ENCODE measurements around the gene DDR2.
"Not testable (repeated sequence)": the region's sequence is repeated elsewhere in the genome, so short reads cannot be mapped to it uniquely, and the experiment has no call there.

Gene DDR2

GRCh38 chr1:162722036-162722435, 89.8 kb downstream of the DDR2 start:
- no peak for ATAC-seq (ENCODE audit: low read depth)
- no peak overlapping the region for H3K4me3 ChIP-seq (ENCODE audit: severe bottlenecking)
- no peak for TF ChIP-seq CTCF (IDR thresholded peaks at IDR 0.05; ENCODE audit: poor library complexity, severe bottlenecking)

GRCh38 chr1:162724583-162725120, 92.4 kb downstream of the DDR2 start:
- H3K4me3 ChIP-seq (ENCODE audit: severe bottlenecking) = no peak overlapping the region
- no peak for ATAC-seq (ENCODE audit: low read depth)
- H3K27me3 ChIP-seq (ENCODE audit: insufficient read depth, poor library complexity, severe bottlenecking) = no peaks in the 10 kb centered on the region
- no peak for DNase-seq (ENCODE audit: low spot score)
- no peaks in the 10 kb centered on the region for H3K36me3 ChIP-seq (ENCODE audit: low read depth)
- H3K4me1 ChIP-seq (ENCODE audit: insufficient read depth, poor library complexity, severe bottlenecking) = no peaks in the 10 kb centered on the region
- TF ChIP-seq CTCF (IDR thresholded peaks at IDR 0.05; ENCODE audit: poor library complexity, severe bottlenecking) = no peak
- no peaks in the 10 kb centered on the region for H3K9me3 ChIP-seq (ENCODE audit: severe bottlenecking)
- no peak overlapping the region for H3K27ac ChIP-seq (ENCODE audit: poor library complexity, severe bottlenecking)

More at GRCh38 chr1:162722036-162722435, 89.8 kb downstream of the DDR2 start:
- H3K9me3 ChIP-seq (ENCODE audit: severe bottlenecking) = no peaks in the 10 kb centered on the region
- no peak for DNase-seq (ENCODE audit: low spot score)
- no peaks in the 10 kb centered on the region for H3K4me1 ChIP-seq (ENCODE audit: insufficient read depth, poor library complexity, severe bottlenecking)
- H3K27ac ChIP-seq (ENCODE audit: poor library complexity, severe bottlenecking) = no peak overlapping the region
- H3K27me3 ChIP-seq (ENCODE audit: insufficient read depth, poor library complexity, severe bottlenecking) = no peaks in the 10 kb centered on the region
- H3K36me3 ChIP-seq (ENCODE audit: low read depth) = no peaks in the 10 kb centered on the region

- Histone ChIP-seq H3K9me3 (ENCODE audit: severe bottlenecking) (no peaks in the 10 kb centered on the region), H3K4me3 (ENCODE audit: severe bottlenecking) (no peak overlapping the region), H3K27ac (ENCODE audit: poor library complexity, severe bottlenecking) (no peak overlapping the region), H3K36me3 (ENCODE audit: low read depth) (no peaks in the 10 kb centered on the region), H3K27me3 (ENCODE audit: insufficient read depth, poor library complexity, severe bottlenecking) (no peaks in the 10 kb centered on the region), H3K4me1 (ENCODE audit: insufficient read depth, poor library complexity, severe bottlenecking) (no peaks in the 10 kb centered on the region)
- no peak for TF ChIP-seq CTCF (IDR thresholded peaks at IDR 0.05; ENCODE audit: poor library complexity, severe bottlenecking)
- ATAC-seq (ENCODE audit: low read depth) = no peak
- no peak for DNase-seq (ENCODE audit: low spot score)
Observed at GRCh38 chr1:162725301-162725837, 93.1 kb downstream of the DDR2 start.

- TF ChIP-seq CTCF (IDR thresholded peaks at IDR 0.05; ENCODE audit: poor library complexity, severe bottlenecking) = no peak
- Histone ChIP-seq H3K9me3 (ENCODE audit: severe bottlenecking) (no peaks in the 10 kb centered on the region), H3K36me3 (ENCODE audit: low read depth) (no peaks in the 10 kb centered on the region), H3K4me1 (ENCODE audit: insufficient read depth, poor library complexity, severe bottlenecking) (no peaks in the 10 kb centered on the region), H3K4me3 (ENCODE audit: severe bottlenecking) (no peak overlapping the region), H3K27me3 (ENCODE audit: insufficient read depth, poor library complexity, severe bottlenecking) (no peaks in the 10 kb centered on the region), H3K27ac (ENCODE audit: poor library complexity, severe bottlenecking) (no peak overlapping the region)
- ATAC-seq (ENCODE audit: low read depth) = no peak
- no peak for DNase-seq (ENCODE audit: low spot score)
Observed at GRCh38 chr1:162726555-162726954, 94.3 kb downstream of the DDR2 start.

GRCh38 chr1:162727493-162727892, 95.2 kb downstream of the DDR2 start:
- not testable (repeated sequence) for DNase-seq (ENCODE audit: low spot score); H3K36me3 ChIP-seq (ENCODE audit: low read depth); H3K9me3 ChIP-seq (ENCODE audit: severe bottlenecking); H3K27me3 ChIP-seq (ENCODE audit: insufficient read depth, poor library complexity, severe bottlenecking); H3K4me3 ChIP-seq (ENCODE audit: severe bottlenecking); H3K27ac ChIP-seq (ENCODE audit: poor library complexity, severe bottlenecking); H3K4me1 ChIP-seq (ENCODE audit: insufficient read depth, poor library complexity, severe bottlenecking); ATAC-seq (ENCODE audit: low read depth)

Data from RWPE2 (cell line).